Hippocampal formation (tissue), 2 donors: ENCODE measurements around the gene TM4SF1.
A peak's percentile ranks its signal among the peaks of the same experiment; 100 is the strongest.
"Not testable (repeated sequence)": the region's sequence is repeated elsewhere in the genome, so short reads cannot be mapped to it uniquely, and the experiment has no call there.

ENCODE experiments used
- DNase-seq, 2 donors: peaks; one replicate each; lab custom pipeline; 2025; lab: John Stamatoyannopoulos, UW

The TM4SF1 gene

DNA sequence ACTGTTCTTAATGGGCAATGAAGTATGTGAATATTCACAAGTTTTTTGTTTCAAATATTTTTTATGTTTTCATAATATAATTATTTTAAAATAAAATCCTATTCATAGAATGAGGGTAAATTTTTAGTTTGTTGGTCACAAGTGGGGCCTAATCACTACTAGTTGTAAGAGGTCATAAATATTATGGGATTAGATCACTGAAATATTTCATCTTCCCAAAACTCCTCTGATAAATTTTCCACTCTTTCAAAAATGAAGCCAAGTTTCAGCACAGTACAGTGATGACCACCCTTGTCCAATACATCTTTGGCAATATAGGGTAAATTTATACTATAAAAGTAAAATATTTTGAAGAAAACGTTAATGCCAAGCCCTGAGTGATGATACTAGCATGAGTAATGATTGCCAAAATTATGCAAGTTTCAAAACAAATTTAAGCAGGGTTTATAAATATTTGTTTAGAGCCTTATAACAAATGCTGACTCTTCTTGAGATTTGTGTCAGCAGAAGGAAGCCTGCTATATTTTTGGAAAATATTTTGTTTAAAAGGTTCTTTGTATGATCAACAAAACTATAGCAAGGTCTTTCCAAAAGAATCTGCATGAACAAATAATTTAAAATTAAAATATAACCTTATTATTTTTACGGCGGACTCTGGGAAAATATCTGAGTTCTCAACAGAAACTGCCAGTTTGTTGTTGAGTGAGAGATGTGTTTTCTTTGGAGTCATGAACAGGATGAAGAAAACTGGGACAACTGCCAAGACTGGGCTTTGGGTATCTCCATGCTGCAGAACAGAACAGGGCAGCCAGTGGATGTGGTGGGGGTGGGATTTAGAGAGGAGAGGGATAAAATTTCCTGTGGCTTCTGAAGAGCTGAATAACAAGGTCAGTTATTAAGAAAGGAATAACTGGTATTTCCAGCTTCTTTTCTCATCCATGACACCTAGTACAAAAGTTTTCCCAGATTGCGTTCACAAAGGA is 17.9 kb upstream of the TM4SF1 start:
- DNase-seq: no peak

DNA sequence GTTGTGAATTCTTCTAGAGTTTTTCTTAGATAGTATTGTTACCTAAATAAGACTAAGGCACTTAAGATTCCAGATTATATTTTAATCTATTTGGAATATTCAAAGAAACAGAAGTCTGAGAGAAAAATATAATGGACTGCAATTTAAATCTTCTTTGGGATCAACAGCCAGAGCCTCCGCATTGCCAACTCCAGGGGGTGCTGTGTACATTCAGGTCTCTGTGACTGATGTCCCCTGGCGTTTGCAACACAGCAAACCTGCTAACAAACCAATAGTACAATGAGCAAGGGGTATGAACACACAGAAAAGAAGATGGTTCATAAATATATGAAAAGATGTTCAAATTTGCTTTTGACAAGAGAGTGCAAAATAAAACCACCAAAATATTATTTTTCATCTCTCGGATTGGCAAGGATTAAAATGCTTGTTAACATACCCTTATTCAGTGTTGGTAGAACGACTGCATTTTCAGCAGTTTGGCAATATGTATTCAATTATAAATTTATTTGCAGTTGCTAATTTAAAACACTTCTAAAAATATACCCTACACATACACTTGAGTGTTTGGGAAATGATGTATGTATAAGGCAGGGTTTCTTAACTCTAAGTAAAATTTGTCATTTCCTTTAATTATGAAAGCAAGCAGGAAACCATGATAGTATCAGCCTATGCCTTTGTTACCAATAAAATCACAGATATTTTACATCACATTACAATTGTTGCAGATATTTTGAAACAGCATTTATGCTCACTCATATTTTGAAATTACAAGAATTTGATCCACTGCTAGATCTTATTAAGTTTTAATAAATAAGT is 16.1 kb upstream of the TM4SF1 start:
- DNase-seq: peak; percentile 4 to 14

DNA sequence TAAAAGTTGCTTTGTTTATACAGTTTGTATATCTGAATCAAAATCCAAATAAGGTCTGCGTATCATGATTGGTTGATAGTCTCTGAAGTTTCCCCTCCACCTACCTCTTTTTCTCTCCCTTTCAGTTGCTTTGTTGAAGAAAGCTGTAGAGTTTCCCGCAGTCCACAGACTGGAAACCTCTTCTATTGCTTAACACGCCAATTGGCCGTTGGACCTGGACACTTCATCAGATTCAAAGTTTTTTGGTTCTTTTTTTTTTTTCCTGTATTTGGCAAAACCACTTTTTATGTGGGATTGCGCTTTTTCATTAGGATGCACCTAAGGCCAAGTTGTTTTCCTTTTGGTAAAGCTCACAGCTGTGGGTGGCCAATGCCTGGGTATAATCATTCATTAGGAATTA is 14.5 kb upstream of the TM4SF1 start:
- DNase-seq: no peak

DNA sequence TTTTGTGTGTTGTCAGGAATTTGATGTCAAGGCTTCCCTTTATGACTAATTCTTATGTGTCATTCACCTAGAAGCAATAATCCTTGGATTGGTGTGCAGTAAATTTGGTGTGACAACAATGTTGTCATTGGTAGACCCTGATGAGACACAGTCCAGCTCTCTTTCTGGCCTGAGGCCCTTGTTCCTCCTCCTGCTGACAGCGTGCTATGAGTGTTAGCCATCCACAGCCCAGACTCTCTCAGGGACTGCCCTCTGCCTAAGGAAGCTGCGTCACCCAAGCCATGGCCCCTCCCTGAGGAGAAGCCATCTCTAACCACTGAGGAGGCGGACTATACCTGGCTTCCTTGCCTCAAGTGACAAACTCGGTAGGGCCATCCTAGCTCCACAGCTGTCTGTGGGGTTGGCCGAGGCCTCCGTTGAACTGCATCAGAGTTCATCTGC is 13.3 kb upstream of the TM4SF1 start:
- DNase-seq: no peak

DNA sequence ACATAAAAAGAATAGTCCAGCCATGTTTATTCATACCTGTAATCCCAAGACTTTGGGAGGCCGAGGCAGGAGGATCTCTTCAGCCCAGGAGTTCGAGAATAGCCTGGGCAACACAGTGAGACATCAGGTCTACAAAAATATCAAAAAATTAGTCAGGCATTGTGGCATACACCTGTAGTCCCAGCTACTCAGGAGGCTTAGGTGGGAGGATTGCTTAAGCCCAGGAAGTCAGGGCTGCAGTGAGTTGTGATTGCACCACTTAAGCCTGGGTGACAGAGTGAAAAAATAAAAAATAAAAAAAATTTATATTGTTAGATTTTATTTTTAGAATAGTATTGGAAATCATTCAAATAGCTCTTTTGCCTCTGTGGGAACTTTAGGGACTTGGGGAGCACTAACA is 12.8 kb upstream of the TM4SF1 start:
- no peak for DNase-seq

DNA sequence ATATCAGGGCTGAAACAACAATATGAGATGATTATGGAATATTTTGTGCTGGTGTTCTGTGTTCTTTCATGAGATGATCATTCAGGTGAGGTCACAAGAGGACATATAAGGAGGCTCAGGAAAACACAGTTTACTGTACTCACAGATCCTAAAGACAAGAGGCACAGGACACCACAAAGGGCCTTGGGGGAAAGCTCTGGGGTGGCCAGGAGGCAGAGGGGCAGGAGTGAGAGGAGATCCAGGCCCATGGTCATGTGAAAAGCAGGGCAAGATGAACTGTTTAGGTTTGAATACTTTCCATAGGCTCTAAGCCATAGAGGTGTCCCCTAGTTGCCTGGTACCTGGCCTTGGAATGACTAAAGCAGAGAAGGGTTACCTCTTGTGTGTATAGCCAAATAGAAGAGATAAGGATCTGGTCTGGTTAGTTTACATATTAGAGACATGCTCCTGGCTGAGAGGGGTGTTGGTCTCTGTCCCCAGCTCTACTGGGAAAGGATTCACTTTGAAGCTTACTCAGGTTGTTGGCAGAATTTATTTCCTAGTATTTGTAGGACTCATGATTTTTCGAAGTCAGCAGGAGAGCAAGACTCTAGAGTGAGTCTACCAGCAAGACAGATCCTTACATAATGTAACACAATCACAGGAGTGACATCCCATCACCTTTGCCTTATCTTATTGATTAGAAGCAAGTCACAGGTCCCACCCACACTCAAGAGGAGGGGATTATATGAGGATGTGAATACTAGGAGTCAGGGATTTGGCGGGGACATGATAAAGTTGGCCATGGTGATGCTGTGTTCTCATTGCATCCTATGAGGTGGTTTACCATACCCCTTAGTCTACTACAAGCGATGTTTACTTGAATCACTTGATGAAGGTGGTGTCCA is 11.3 kb upstream of the TM4SF1 start:
- DNase-seq: no peak

DNA sequence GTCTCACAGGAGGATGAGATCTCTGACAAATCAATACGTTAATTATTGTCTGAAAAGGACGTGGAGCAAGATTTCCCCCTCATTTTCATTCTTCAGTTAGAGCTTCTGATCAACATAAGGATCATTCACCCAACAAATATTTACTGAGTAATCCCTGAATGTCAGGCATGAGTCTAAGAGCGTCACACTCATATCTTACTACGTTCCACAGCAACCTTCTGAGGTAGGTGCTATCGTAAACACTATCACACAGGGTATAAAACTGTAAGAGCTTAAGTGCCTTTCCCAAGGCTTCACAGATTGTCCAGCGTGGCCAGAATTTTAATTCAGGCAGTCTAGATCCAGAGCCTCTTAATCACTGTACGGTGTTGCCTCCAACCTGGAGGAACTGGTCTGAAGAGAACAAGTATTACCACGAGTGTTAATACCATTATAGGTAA is 10.6 kb upstream of the TM4SF1 start:
- no peak for DNase-seq

DNA sequence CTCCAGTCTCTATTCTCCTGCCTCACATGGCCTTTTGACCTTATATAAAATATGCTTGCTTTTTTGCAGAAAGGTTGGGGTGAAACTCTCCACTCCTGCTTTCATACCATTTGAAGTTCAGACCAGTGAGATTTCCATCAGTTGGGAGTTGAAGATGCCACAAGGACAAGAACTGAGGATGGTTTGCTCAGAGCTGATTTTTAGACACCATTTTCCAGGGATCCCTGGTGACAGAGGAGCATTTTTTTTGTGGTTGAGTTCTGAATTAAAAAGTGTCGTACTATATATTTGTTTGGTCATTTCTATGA is 8.8 kb upstream of the TM4SF1 start:
- no peak for DNase-seq

DNA sequence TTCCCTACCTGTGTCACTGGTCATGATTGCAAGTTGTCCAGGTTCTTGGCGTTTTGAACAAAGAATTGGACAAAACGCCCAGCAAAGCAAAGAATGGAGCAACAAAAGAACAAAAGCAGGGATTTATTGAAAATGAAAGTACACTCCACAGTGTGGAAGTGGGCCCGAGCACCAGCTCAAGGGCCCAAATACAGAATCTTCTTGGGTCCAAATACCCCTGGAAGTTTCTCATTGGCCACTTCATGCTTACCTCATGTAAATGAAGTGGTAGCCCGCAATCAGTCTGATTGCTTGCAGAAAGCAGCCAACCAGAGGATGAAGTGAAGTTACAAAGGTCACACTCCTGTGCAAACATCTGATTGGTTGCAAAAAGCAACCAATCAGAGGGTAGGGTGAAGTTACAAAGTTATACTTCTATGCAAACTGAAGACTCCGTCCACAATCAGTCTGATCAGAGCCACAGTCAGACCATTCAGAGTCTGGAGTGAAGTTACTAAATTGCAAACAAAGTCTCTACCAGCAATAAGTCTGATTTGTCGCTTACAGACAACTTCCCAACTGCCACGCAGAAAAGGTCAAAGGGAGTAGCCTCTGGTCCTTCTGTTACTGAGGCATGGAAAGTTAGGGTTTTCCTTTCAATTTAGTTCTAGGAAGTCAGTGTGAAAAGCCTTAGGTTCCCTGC is 8.3 kb upstream of the TM4SF1 start:
- no peak for DNase-seq

DNA sequence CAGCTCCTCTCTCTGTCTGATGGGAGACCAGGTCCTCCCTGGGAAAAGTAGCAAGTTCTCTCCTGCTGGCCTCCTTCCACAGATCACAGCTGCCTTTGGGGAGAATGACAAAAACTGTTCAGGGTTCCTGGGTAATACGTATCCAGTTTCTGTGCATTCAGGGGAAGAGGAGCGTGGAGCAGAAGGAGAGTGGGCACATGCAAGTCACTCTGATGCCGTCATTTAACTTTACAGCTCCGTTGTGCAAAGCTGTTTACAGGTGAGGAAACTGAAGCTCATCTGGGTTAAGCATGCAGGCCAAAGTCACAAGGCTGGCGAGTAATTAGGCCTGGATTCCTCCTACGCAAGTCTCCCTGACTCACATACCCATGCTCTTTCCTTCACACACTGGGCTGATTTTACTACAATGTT is 7.5 kb upstream of the TM4SF1 start:
- no peak for DNase-seq

DNA sequence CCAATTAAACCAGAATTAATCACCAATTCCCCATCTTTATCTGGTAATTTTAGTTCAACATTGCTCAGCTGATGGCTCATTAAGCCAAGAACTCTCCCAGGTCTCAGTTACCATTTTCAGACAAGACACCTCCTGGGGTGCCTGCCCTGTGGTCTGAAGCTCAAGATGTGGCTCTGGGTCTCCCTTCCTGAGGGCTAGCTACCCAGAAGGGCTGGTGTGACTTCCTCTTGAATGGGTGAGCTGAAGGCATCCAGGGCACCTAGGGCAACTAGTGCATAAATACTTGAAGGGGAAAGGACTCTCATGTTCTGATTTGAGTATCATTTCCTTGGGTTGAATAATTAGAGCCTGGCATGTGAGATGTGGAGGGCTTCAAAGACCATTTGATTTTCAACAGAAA is 6.7 kb upstream of the TM4SF1 start:
- no peak for DNase-seq

DNA sequence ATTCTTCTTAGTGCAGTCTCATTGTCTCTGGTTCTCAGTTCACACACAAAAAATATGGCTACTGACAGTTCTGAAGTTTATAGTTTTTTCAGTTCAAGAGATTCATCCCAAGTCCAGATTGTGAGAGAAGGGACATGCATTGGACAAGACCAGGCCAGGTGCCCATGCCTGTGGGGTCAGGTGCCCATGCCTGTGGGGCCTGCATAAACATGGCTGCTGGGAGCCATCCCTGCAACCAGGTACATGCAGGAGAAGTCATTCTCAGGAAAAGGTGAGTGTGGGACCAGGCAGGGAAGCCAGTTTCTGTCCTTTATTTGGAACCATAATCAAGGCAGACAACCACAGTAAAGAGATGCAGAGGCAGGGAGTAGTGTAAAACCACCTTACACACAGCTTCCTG is 6.3 kb upstream of the TM4SF1 start:
- DNase-seq: no peak

DNA sequence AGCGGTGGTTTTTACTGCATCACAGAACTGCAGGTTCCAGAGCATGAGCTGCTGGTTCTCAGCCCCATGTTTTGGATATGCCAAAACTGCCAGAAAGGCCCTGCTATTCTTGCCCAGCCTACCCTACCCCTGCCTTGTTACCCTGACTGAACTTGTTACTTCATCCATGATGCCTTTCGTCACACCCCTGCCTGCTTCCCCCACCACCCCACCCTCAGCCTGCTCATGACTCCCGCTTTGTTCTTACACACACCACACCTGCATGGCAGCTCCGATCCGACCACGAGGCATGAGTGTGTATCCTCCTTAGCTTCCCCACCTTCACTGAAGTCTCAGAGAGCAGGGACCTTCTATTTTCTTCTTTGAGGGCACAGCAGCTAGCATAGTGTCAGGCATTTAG is 5.1 kb upstream of the TM4SF1 start:
- no peak for DNase-seq

DNA sequence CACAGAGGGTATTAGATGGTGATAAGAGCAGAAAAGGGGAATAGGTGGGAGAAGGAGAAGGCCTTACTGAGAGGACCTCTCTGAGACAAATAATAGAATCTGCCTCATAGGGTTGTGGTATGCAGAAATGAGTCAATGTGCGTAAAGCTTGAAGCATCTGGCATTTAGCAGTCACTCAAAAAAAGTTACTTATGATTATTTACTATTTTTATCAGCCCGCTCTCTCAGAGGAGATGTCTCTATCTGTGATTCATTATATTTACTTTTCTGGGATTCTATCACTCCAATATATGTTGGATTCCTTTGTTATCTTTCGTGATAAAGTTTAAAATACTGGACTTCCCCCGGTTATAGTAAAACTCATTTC is 4.6 kb upstream of the TM4SF1 start:
- no peak for DNase-seq

DNA sequence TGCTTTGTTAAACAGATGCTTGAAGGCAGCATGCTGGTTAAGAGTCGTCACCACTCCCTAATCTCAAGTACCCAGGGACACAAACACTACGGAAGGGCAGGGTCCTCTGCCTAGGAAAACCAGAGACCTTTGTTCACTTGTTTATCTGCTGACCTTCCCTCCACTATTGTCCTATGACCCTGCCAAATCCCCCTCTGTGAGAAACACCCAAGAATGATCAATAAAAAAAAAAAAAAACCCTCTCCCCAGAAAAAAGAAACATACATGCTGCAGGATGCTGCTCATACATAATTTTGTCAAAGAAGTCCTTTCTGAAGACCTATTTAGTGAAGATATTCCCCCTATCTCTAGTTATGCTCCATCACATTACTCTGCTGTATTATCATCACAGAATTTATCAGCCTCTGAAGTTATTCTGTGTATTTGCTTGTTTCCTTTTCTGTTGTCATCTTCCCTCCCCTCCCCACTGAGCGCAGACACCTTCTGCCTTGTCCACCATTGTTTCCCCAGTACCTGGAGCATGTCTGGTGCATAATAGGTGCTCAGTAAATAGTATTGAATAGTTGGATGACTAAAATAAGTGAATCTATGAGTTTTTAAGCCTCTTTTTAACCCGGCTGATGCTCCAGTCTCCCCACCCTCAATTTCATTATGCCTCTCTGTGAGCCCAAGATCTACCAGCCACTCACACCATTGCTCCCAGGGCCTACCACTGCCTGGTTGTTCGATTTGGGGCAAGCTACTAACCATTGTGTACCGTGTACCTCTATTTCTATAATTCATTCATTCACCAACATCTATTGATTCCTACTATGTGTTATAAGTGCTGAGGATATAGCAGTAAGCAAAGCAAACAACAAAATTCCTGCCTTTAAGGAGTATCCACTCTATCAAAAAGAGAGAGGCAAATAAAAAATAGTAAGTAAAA is 4.0 kb upstream of the TM4SF1 start:
- no peak for DNase-seq

DNA sequence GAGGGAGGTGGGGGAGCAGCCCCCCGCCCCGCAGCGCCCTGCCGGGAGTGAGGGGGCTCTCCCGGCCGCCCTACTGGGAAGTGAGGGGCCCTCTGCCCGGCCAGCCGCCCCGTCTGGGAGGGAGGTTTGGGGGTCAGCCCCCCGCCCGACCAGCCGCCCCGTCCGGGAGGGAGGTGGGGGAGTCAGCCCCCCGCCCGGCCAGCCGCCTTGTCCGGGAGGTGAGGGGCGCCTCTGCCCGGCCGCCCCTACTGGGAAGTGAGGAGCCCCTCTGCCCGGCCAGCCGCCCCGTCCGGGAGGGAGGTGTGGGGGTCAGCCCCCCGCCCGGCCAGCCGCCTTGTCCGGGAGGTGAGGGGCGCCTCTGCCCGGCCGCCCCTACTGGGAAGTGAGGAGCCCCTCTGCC is 2.8 kb upstream of the TM4SF1 start:
- DNase-seq: not testable (repeated sequence)

DNA sequence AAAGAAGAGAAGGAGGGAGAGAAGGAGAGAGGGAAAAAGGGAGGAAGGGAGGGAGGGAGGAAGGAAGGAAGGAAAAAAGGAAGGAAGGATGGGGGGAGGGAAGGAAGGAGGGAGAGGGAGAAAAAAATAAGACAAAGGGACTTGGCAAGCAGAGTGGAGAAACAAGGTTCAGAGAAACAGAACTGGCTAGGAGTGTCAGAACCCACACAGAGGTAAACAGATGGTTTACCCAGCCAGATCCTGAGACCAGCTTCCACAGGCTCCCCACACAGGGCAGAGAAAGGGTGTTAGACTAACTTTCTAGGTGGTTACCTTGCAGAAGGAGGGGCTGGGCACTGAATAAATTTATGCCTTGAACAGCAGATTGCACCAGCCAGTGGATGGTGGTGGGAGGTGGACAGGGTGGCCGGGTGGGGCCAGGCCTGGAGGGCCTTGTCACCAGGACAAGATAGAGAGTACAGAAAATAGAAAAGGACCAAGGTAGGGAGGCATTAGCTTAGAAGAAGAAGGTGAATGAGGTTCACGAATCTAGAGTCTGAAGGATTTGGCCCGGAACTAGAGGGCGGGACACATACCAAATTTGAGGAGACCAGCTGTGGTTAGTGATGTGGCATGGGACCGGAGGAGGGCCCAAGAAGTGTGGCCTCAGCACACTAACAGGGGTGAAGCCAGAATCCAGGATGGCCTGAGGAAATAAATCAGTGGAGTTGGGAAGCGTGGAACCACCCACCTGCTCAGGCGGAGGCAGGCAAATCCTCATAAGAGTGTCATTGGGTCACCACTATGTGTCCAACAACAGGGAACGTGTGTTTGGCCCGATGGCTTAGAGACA is 1.2 kb upstream of the TM4SF1 start:
- no peak for DNase-seq

DNA sequence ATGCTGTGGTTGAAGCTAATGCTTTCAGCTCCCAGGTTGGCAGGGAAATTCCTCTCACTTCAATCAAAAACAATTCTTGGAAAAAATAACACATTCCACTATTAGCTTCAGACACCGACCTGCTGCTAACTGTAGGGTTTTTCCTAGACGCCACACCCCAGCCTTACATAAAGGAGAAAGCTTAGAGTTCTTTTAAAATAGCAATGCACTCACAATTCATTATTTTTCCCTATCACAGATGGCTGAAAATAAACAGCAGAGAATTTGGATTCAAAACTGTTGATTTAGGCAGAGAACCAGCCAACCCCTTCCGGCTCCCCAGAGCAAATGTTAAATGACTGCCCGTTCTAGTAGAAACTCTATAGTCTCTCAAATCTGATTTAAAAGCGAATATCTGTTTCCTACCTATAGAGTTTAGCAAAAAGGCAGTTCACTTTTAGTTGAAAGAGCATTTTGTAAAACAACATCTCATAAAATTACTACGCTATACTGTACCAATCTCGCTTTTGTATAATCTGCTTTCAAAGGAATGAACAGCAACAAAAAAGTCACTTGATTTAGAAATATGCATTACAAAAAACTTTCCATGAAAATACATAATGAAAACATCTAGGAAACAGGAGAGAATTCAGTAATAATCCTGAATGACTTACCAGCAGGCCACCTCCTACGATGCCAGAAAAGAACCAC is 586 bp downstream of the TM4SF1 start:
- DNase-seq: no peak
